ENCODE data around the gene LARGE2. TPM values are rescaled to one million over a fixed set of nuclear protein-coding genes. Genes with fewer than 3 reads are reported as not detected.

Gene LARGE2
- total RNA-seq, 4 donors from 2014 or later = not detected

- Histone ChIP-seq H3K4me1 (peaks cover 2 to 4% of the 10 kb centered on the region in 2 donors), H3K27me3 (no peaks in the 10 kb centered on the region), H3K27ac (no peak overlapping the region), H3K36me3 (peaks cover 2 to 44% of the 10 kb centered on the region in 2 donors), H3K9me3 (no peaks in the 10 kb centered on the region), H3K4me3 (no peak overlapping the region)
- intact Hi-C loops (cut with DNase I; ENCODE audit: low total_unique reads) = no loop called here
- DNase-seq (no peak), ATAC-seq (no peak)
- in situ Hi-C loops (cut with MboI; ENCODE audit: low sequenced_read_pairs in 4 of 4) = loop anchor here in 2 of 4 donors (5.0 to 25.0 kb wide), 2 partner anchors 32 to 337 kb away; no protein-coding TSS in a partner anchor
- TF ChIP-seq CTCF (IDR thresholded peaks at IDR 0.05 in 4 of 5, conservative IDR thresholded peaks at IDR 0.05 in 1 of 5) = no peak
- TF ChIP-seq POLR2A (IDR thresholded peaks at IDR 0.05) = no peak
These were observed 52.4 kb downstream of the LARGE2 start for GRCh38 chr11:45974806-45975205.

Other genes starting within 250 kb of the LARGE2 start
- gene SLC35C1, start 117.5 kb upstream of the LARGE2 start, total RNA-seq = 10 to 100 TPM in 1 of 4 donors, 1 to 10 TPM in 3; 4.8 to 11.7 (median 7.8) TPM
- gene CRY2, start 75.2 kb upstream of the LARGE2 start, total RNA-seq = 10 to 100 TPM; 36.4 to 85.9 (median 37.9) TPM
- 1 to 10 TPM; 1.4 to 4.0 (median 1.9) TPM for gene MAPK8IP1, start 37.0 kb upstream of the LARGE2 start, total RNA-seq
- gene FREY1, start 15.4 kb upstream of the LARGE2 start, total RNA-seq = not detected
- 10 to 100 TPM; 18.5 to 27.2 (median 20.5) TPM for gene PEX16, start 4.8 kb upstream of the LARGE2 start, total RNA-seq
- 10 to 100 TPM in 3 of 4 donors, 1 to 10 TPM in 1; 9.8 to 20.2 (median 15.4) TPM for gene PHF21A, start 198.8 kb downstream of the LARGE2 start, total RNA-seq

Data from gastrocnemius medialis (tissue), 4 donors.